Measurements from ENCODE around the gene FAM193A.
"Not testable (repeated sequence)": the region's sequence is repeated elsewhere in the genome, so short reads cannot be mapped to it uniquely, and the experiment has no call there.

The FAM193A gene

DNA sequence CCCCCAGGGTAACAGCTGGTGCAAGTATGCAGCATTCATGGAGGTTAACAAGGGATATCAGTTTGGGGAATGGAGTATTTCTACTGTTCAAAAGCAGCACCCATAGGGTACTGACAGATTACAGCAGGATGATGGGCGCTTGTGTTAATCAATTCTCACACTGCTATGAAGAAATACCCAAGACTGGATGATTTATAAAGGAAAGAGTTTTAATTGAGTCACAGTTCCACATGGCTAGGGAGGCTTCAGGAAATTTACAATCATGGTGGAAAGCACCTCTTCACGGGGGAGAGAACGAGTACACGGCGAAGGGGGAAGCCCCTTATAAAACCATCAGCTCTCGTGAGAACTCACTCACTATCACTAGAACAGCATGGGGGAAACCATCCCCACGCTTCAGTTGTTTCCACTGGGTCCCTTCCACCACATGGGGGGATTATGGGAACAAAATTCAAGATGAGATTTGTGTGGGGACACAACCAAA, 155.5 kb downstream of the FAM193A start:
- no peak for DNase-seq (ENCODE audit: low read depth in 2 of 2)

DNA sequence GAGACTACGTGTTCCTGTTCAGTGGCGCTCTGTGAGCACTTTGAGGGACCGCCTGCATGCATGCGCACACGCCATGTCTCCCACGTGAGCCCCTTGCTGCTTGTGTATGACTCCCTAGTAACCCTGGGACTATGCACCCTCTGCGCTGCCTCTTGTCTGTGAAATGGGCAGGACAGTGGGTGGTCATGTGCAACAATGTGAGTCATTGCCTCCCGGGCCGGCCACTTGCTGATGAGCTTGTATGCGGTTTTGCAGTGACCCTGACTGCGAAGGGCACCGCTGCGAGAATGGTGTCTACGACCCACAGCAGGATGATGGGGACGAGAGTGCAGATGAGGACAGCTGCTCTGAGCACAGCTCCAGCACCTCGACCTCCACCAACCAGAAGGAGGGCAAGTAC, 158.2 kb downstream of the FAM193A start:
- no peak for DNase-seq (ENCODE audit: low read depth in 2 of 2)

DNA sequence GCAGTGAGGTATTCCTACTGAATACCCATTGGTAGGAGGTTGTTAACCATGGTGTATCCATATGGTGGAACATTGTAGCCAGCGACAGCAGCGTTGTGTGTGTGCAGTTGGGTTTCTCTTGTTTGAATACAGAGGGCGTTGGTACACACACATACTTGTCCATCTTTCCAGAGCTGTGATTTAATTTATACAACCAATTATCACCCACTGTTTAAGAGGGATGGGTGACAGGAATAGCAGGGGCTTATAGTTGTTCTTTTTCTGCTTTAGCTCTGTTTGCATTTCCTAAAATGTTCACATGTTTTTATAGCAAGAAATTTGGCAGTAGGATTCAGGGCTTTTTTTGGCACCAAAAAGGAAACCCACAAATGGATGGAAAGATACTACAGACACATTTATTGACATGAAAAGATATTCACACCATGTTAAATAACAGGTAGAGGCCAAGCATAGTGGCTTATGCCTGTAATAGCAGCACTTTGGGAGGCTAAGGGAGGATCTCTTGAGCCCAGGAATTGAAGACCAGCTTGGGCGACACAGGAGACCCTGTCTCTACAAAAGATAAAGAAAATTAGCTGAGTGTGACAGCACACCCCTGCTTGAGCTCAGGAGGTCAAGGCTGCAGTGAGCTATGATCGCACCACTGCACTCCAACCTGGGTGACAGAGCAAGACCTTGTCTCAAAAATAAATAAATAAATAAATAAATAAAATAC, 159.1 kb downstream of the FAM193A start:
- DNase-seq (ENCODE audit: low read depth in 2 of 2): no peak

GRCh38 chr4:2696423-2696822, 160.0 kb downstream of the FAM193A start:
- no peak for DNase-seq (ENCODE audit: low read depth in 2 of 2)

GRCh38 chr4:2697995-2698414, 161.6 kb downstream of the FAM193A start:
- DNase-seq (ENCODE audit: low read depth in 2 of 2): no peak

- DNase-seq (ENCODE audit: low read depth in 2 of 2): no peak
These were observed 162.1 kb downstream of the FAM193A start for GRCh38 chr4:2698504-2698903.

DNA sequence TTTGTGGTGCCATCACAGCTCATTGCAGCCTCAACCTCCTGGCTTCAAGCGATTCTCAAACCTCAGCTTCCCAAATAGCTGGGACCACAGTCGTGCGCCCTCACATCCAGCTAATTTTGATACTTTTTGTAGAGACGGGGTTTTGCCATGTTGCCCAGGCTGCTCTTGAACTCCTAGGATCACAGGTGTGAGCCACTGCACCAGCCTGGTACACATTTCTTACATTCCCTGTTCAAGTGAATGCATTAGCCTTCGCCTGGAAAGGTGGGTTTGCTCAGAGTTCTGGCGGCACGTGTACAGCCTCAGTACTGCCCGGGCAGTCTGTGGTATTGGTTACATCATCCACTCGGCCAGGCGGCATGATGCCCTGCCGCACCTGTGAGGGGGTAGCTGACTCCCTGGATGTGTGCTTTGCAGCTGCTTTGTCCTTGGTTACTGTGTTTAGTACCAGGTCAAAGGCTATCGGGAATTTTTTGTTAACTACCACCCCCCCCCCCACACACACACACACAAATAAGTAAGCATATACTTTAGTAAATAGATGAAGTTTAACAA, 162.6 kb downstream of the FAM193A start:
- DNase-seq (ENCODE audit: low read depth in 2 of 2): no peak

DNA sequence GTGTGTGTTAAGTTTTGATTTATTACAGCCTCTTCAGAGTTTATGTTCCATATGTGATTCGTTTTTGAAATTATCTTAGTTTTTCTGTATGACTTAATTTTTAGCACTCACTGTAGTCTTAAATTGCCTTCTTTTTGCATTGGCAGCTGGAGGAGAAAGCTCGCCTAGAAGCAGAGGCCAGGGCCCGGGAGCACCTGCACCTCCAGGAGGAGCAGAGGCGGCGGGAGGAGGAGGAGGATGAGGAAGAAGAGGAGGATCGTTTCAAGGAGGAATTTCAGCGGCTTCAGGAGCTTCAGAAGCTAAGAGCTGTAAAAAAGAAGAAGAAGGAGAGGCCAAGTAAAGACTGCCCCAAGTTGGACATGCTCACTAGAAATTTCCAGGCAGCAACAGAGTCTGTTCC, 163.1 kb downstream of the FAM193A start:
- DNase-seq (ENCODE audit: low read depth in 2 of 2): no peak

- DNase-seq (ENCODE audit: low read depth in 2 of 2): no peak
These were observed 163.6 kb downstream of the FAM193A start for GRCh38 chr4:2700031-2700430.

- no peak for DNase-seq (ENCODE audit: low read depth in 2 of 2)
These were observed 165.9 kb downstream of the FAM193A start for GRCh38 chr4:2702361-2702760.

- no peak for DNase-seq (ENCODE audit: low read depth in 2 of 2)
These were observed 166.3 kb downstream of the FAM193A start for GRCh38 chr4:2702770-2703169.

- DNase-seq (ENCODE audit: low read depth in 2 of 2): no peak
These were observed 175.9 kb downstream of the FAM193A start for GRCh38 chr4:2712261-2712842.

DNA sequence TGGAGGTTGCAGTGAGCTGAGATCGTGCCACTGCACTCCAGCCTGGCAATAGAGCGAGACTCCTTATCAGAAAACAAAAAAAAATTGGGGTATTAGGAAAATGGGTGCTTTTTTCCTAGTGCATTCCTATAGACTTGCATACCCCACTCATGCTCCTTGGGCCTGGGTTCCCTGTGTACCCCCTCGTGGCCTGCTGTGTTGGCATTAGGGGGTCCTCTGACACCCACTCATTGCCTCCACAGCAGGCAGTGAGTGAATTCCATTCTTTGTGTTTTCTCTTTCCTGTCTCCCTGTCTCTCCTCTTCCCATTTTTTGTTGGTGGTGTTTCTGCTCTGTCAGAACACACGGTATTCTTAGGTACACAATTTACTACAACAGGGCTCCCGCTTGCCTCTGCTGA, 176.9 kb downstream of the FAM193A start:
- DNase-seq (ENCODE audit: low read depth in 2 of 2): no peak

DNA sequence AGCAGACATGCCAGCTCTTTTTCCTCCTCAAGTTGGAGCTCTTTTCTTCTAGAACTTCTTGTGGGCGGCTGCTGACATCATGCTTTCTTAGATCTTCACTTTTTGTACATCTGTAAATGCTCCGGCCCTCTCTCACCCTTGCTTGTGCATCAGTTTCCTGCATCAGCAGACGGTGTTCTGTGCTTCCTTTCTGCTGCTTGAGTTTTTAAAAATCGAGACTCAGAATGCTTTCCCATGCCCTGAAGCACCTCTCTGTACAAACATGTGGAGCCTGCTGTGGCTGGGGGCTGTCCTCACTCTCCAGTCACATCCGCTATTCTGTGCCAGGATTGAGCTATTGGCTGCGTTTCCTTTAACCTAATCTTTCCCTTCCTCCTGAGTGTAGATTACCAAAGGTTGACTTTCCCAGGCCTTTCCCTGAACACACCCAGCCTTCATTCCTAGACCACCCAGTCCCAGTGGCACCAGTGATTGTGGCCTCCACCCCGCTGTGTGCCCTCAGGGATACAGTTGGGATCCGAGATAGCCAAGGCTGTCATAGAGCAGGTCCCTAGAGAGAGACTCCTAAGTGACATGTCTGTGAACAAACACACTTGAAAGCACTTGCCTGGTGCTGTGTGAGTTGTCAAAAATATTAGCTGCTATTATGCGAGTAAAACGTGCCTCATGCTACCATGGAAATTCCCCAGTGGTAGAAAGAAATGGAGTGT, 177.8 kb downstream of the FAM193A start:
- peak; percentile 14 to 20 for DNase-seq (ENCODE audit: low read depth in 2 of 2)

GRCh38 chr4:2714918-2715317, 178.5 kb downstream of the FAM193A start:
- no peak for DNase-seq (ENCODE audit: low read depth in 2 of 2)

DNA sequence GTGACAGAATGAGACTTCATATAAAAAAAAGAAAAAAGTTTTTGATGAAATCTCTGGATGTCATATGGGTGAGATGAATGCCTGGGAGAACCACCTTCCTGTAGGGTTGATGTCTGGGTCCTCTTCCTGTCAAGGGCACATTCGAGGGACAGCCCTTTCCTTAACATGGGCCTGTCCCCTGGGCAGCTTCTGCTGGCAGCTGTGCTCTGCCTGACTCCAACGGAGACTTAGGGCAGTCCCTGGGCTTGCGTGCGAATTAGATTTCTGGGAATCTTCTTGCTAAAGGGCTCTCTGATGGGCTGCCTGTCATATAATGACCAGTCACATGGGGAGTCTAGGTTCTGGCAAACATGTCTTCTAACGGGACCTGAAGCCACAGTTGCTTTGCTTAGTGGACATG, 179.0 kb downstream of the FAM193A start:
- DNase-seq (ENCODE audit: low read depth in 2 of 2): no peak

DNA sequence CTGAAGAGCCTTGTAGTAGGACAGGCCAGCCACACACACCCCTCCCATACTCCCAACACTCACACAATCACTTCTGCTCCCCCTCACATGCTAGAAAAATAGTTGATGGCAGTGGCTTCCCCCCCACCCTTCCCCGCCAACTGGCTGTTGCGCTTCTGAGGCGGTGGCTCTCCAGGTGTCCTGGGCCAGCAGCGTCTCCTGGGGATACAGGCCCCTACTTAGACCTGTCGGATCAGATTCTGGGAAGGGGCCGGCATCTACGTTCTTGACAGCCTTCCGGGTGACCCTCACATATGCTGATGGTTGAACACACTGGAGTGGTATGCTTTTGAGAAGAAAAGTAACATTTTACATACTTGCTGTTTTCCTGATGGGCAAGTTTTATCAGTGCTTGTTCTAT, 179.8 kb downstream of the FAM193A start:
- no peak for DNase-seq (ENCODE audit: low read depth in 2 of 2)

GRCh38 chr4:2721586-2721985, 185.1 kb downstream of the FAM193A start:
- DNase-seq (ENCODE audit: low read depth in 2 of 2): no peak

DNA sequence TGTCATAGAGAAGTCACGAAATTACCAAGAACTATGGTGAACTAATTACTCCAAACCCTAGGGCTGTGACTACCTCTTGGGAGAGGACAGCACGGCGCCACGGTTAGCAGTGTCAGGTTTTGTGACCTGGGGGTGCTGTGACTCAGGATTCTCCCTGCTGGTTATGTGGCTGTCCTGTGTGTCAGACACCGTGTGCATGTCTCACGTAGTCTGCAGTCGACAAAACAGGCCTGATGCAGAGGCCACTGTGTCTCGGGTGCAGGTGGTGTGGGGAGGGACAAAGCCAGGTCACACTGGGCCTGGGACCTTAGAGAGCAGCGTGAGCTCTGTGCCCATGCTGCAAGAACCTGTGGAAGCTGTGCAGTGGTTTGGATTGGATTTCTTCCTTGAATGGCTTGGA, 185.6 kb downstream of the FAM193A start:
- DNase-seq (ENCODE audit: low read depth in 2 of 2): no peak

DNA sequence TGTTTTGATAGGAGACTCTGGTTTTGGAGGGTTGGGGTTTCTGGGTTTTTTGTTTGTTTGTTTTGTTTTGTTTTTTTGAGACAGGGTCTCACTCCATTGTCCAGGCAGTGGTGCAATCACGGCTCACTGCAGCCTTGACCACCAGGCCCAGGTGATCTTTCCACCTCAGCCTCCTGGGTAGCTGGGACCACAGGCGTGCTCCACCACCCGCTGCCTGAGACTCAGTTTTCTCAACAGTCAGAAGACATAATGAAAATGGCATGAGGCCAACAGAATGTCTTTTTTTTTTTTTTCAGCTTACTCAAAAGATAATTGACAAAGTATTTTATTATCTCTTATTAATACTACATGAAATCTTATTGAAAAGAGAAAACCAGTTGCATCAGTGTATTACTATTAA, 187.3 kb downstream of the FAM193A start:
- no peak for DNase-seq (ENCODE audit: low read depth in 2 of 2)

DNA sequence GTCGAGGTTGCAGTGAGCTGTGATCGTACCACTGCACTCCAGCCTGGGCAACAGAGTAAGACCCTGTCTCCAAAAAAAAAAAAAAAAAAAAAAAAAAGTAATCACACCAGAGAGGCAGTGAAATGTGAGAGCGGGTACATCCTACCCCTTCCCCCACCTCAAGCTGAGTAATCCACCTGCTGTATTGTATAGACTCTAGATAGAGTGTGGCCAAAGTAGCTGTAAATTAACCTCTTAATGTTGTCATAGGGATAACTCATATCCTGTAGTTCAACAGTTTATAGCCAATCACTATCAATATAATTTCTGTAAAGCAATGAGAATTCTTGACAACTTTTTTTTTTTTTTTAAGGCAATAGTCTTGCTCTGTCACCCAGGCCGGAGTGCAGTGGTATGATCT, 188.9 kb downstream of the FAM193A start:
- no peak for DNase-seq (ENCODE audit: low read depth in 2 of 2)

GRCh38 chr4:2726881-2727280, 190.4 kb downstream of the FAM193A start:
- DNase-seq (ENCODE audit: low read depth in 2 of 2): not testable (repeated sequence)

- DNase-seq (ENCODE audit: low read depth in 2 of 2): no peak
These were observed 191.8 kb downstream of the FAM193A start for GRCh38 chr4:2728221-2728620.
